SK-N-SH (cell line): ENCODE measurements around the gene CPED1.

Source experiments
- CTCF ChIP-seq: fragments of 200-600 bp; sonication (generic); IDR thresholded peaks from 2 replicates; pipeline ENCODE4 v1.6.1; 2017; ENCODE audit warnings: antibody characterized with exemption, mild to moderate bottlenecking, moderate library complexity
- EZH2phosphoT487 ChIP-seq: fragments of 200-600 bp; sonication (generic); IDR thresholded peaks from 2 replicates; pipeline ENCODE4 v1.6.1; 2017; ENCODE audit warnings: low read depth, mixed run types, mild to moderate bottlenecking, antibody characterized with exemption, moderate library complexity, borderline replicate concordance
- FOSL2 ChIP-seq: IDR thresholded peaks from 2 replicates; pipeline ENCODE4 v1.4.0; 2012; ENCODE audit warnings: low read depth, mild to moderate bottlenecking, moderate library complexity, borderline replicate concordance
- MAX ChIP-seq: IDR thresholded peaks from 2 replicates; pipeline ENCODE4 v1.4.0; 2012; ENCODE audit warnings: low read depth
- MEF2A ChIP-seq: IDR thresholded peaks from 2 replicates; pipeline ENCODE4 v1.4.0; 2012; ENCODE audit warnings: low read depth, borderline replicate concordance
- MXI1 ChIP-seq: IDR thresholded peaks from 2 replicates; pipeline ENCODE4 v1.6.1; 2012; ENCODE audit warnings: mild to moderate bottlenecking, low read depth, low read length, improper control_type of control experiment
- POLR2AphosphoS5 ChIP-seq: IDR thresholded peaks from 2 replicates; pipeline ENCODE4 v1.6.1; 2012; ENCODE audit warnings: low read depth, low read length
- RAD21 ChIP-seq: IDR thresholded peaks from 2 replicates; pipeline ENCODE4 v1.6.1; 2012; ENCODE audit warnings: mild to moderate bottlenecking, low read length
- USF1 ChIP-seq: IDR thresholded peaks from 2 replicates; pipeline ENCODE4 v1.4.0; 2012; ENCODE audit warnings: low read depth, borderline replicate concordance

- no peak for TF ChIP-seq USF1
- no peak for TF ChIP-seq CTCF
- TF ChIP-seq FOSL2: no peak
- TF ChIP-seq EZH2phosphoT487: no peak
- TF ChIP-seq POLR2AphosphoS5: no peak
- no peak for TF ChIP-seq MEF2A
- no peak for TF ChIP-seq RAD21
- TF ChIP-seq MAX: no peak
- TF ChIP-seq MXI1: no peak
These were observed 313.8 kb downstream of the CPED1 start for GRCh38 chr7:121302214-121302745.
